ENCODE measurements around the gene MIAT. TPM values are rescaled to one million over a fixed set of nuclear protein-coding genes. Genes with fewer than 3 reads are reported as not detected.
"Not testable (repeated sequence)": the region's sequence is repeated elsewhere in the genome, so short reads cannot be mapped to it uniquely, and the experiment has no call there.

The MIAT gene
- total and polyA plus RNA-seq, 2 experiments from 2014 or later: 0.51 to 1.00 TPM

DNA sequence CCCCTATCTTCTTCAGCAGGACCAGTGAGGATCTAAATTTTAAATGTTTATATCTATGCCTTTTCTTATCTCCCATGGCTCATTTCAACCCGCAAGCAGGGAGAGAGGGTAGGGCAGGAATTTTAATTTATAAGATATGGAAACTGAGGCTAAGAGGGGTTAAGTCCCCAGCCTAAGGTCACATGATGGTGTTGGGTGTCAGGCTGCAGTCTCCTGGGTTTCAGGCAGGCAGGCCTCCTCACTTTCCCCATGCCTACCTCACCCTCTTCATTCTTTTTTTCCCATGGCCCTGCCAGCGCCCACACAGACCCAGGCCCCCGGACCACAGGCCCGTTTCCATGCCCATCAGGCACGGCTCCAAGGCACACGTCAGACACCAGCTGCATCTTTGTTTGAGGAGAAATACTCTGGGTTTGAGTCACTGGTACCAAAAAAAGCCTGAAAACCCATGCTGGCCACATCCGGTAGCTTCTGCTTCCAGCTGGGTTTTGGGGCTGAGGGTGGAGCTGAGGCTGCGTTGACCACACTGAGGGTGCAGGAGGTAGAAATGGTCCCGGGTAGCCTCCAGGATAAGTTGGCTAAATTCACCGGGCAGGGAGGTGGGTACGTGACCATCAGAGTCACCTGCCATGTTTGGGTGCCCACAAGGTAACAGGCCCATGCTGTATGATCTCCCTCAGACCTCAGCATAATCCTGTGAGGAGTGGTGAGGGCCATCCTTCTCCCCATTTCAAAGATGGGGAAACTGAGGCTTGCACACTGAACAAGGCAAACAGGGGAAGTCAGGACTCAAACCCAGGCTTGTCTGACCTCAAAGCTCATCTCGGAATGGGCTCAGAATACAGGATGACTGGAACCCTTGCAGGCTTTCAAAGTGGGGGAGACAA, 47.1 kb upstream of the MIAT start:
- H3K27ac ChIP-seq: no peak overlapping the region
- 85% methylated on average over 12 of the region's 12 CpGs for WGBS (ENCODE audit: low lambda C conversion rate, missing lambda C conversion rate)

DNA sequence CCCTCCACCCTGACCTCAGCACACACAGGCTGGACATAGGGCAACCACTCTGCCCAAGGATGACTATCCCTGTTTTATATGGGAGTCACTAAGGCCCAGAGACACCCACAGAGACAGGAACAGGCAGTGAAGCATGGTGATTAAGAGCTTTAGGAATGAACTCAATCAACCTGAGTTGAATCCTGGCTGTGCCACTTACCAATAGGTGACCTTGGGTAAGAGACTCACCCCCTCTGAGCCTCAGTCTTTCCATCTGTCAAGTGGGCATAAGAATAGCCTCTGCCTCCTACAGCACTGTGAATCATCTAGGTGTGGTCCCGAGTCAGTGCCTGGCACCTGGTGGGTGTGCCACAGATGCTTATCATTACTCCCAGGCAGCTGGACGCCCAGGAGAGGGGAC, 46.4 kb upstream of the MIAT start:
- H3K4me2 ChIP-seq: no peak overlapping the region
- no peak overlapping the region for H2AFZ ChIP-seq
- TF ChIP-seq EZH2 (IDR thresholded peaks at IDR 0.05; ENCODE audit: borderline replicate concordance): no peak
- TF ChIP-seq EZH2phosphoT487 (IDR thresholded peaks at IDR 0.05; ENCODE audit: low read depth, severe bottlenecking, unreplicated experiment): no peak
- no peak for TF ChIP-seq CTCF (IDR thresholded peaks at IDR 0.05; ENCODE audit: poor library complexity)
- H3K27me3 ChIP-seq: peaks cover 33% of the 10 kb centered on the region
- H3K27ac ChIP-seq: no peak overlapping the region
- 79% methylated on average over 2 of the region's 2 CpGs for WGBS (ENCODE audit: low lambda C conversion rate, missing lambda C conversion rate)
- no peaks in the 10 kb centered on the region for H4K20me1 ChIP-seq (ENCODE audit: insufficient read depth, poor library complexity, severe bottlenecking)
- H3K9me2 ChIP-seq (replicated peaks; ENCODE audit: insufficient read depth): no peaks in the 10 kb centered on the region
- no peaks in the 10 kb centered on the region for H3K36me3 ChIP-seq (replicated peaks; ENCODE audit: insufficient read depth, low read depth)
- DNase-seq (ENCODE audit: low spot score): no peak
- H3K79me2 ChIP-seq: no peaks in the 10 kb centered on the region
- H3K9me3 ChIP-seq (ENCODE audit: low read depth): no peaks in the 10 kb centered on the region
- no peaks in the 10 kb centered on the region for H3K4me1 ChIP-seq (ENCODE audit: insufficient read depth)
- no peak overlapping the region for H3K4me3 ChIP-seq

More for the DNA sequence above, 47.1 kb upstream of the MIAT start:
- H3K79me2 ChIP-seq: no peaks in the 10 kb centered on the region
- H4K20me1 ChIP-seq (ENCODE audit: insufficient read depth, poor library complexity, severe bottlenecking): no peaks in the 10 kb centered on the region
- TF ChIP-seq CTCF (IDR thresholded peaks at IDR 0.05; ENCODE audit: poor library complexity): no peak
- no peak for TF ChIP-seq EZH2 (IDR thresholded peaks at IDR 0.05; ENCODE audit: borderline replicate concordance)
- no peak for TF ChIP-seq EZH2phosphoT487 (IDR thresholded peaks at IDR 0.05; ENCODE audit: low read depth, severe bottlenecking, unreplicated experiment)
- no peaks in the 10 kb centered on the region for H3K4me1 ChIP-seq (ENCODE audit: insufficient read depth)
- no peak for DNase-seq (ENCODE audit: low spot score)
- H2AFZ ChIP-seq: no peak overlapping the region
- H3K9me2 ChIP-seq (replicated peaks; ENCODE audit: insufficient read depth): no peaks in the 10 kb centered on the region
- no peak overlapping the region for H3K4me3 ChIP-seq
- H3K4me2 ChIP-seq: no peak overlapping the region
- H3K36me3 ChIP-seq (replicated peaks; ENCODE audit: insufficient read depth, low read depth): no peaks in the 10 kb centered on the region
- H3K9me3 ChIP-seq (ENCODE audit: low read depth): no peaks in the 10 kb centered on the region
- peaks cover 33% of the 10 kb centered on the region for H3K27me3 ChIP-seq

DNA sequence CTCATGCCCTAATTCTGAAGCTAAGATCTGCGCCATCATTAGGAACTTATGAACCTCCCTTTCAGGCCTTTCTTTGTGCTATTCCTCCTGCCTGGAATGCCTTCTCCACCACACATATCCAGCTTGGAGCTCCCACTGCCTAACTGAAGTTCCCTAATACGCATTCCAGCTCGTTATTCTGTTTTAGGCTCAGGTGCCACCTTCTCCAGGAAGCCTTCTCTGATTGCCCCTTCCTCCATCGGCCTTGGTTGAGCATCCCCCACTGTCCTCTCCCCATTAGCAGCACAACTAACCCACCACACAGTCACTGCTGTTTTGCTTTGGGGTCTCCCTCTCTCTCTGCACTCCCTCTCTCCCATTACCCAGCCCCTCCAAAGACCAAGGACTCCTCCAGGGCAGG, 44.7 kb upstream of the MIAT start:
- H3K9me3 ChIP-seq (ENCODE audit: low read depth): no peaks in the 10 kb centered on the region
- no peak overlapping the region for H3K27ac ChIP-seq
- H3K79me2 ChIP-seq: no peaks in the 10 kb centered on the region
- H3K4me1 ChIP-seq (ENCODE audit: insufficient read depth): no peaks in the 10 kb centered on the region
- no peak for DNase-seq (ENCODE audit: low spot score)
- no peaks in the 10 kb centered on the region for H3K9me2 ChIP-seq (replicated peaks; ENCODE audit: insufficient read depth)
- H3K36me3 ChIP-seq (replicated peaks; ENCODE audit: insufficient read depth, low read depth): no peaks in the 10 kb centered on the region
- H3K4me3 ChIP-seq: no peak overlapping the region
- H2AFZ ChIP-seq: no peak overlapping the region
- no peak overlapping the region for H3K4me2 ChIP-seq
- 91% methylated on average over 4 of the region's 4 CpGs for WGBS (ENCODE audit: low lambda C conversion rate, missing lambda C conversion rate)
- no peaks in the 10 kb centered on the region for H4K20me1 ChIP-seq (ENCODE audit: insufficient read depth, poor library complexity, severe bottlenecking)
- peaks cover 33% of the 10 kb centered on the region for H3K27me3 ChIP-seq
- TF ChIP-seq CTCF (IDR thresholded peaks at IDR 0.05; ENCODE audit: poor library complexity) (no peak), EZH2phosphoT487 (IDR thresholded peaks at IDR 0.05; ENCODE audit: low read depth, severe bottlenecking, unreplicated experiment) (no peak), EZH2 (IDR thresholded peaks at IDR 0.05; ENCODE audit: borderline replicate concordance) (no peak)

DNA sequence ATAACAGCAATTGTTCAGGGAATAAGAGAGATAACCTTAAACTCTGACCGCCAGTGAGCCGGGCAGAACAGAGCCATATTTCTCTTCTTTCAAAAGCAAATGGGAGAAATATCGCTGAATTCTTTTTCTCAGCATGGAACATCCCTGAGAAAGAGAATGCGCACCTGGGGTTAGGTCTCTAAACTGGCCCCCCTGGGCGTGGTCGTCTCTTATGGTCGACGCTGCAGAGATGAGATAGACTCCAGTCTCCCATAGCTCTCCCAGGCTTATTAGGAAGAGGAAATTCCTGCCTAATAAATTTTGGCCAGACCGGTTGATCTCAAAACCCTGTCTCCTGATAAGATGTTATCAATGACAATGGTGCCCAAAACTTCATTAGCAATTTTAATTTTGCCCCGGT, 43.6 kb upstream of the MIAT start:
- H3K4me3 ChIP-seq; H3K27ac ChIP-seq; DNase-seq (ENCODE audit: low spot score); H3K9me3 ChIP-seq (ENCODE audit: low read depth); H2AFZ ChIP-seq; H4K20me1 ChIP-seq (ENCODE audit: insufficient read depth, poor library complexity, severe bottlenecking); H3K36me3 ChIP-seq (replicated peaks; ENCODE audit: insufficient read depth, low read depth); H3K4me2 ChIP-seq; H3K79me2 ChIP-seq; H3K4me1 ChIP-seq (ENCODE audit: insufficient read depth); H3K9me2 ChIP-seq (replicated peaks; ENCODE audit: insufficient read depth): not testable (repeated sequence)
- peaks cover 24% of the 10 kb centered on the region for H3K27me3 ChIP-seq
- WGBS (ENCODE audit: low lambda C conversion rate, missing lambda C conversion rate): 15% methylated on average over 10 of the region's 10 CpGs
